GM06990 (cell line): ENCODE data around the gene DCAF5.
A peak's percentile ranks its signal among the peaks of the same experiment; 100 is the strongest.

Experiments
- DNase-seq: peaks from one replicate; pipeline ENCODE4 v3.0.0-alpha.2; 2011; ENCODE audit not compliant: insufficient read length; ENCODE audit errors: extremely low read depth
- H3K27me3 ChIP-seq: replicated peaks from 2 replicates; pipeline ENCODE4 v1.6.0; 2011; ENCODE audit warnings: low read length; ENCODE audit not compliant: control insufficient read depth, insufficient read depth
- H3K36me3 ChIP-seq: 2 replicates; pipeline ENCODE4 v1.5.1; 2011; ENCODE audit warnings: low read length; ENCODE audit not compliant: control insufficient read depth, insufficient read depth
- H3K4me3 ChIP-seq: replicated peaks from 2 replicates; pipeline ENCODE4 v1.5.1; 2011; ENCODE audit warnings: low read depth, mild to moderate bottlenecking, control low read depth, low read length
- TF ChIP-seq, protein P1 (sequence below): IDR thresholded peaks from 2 replicates; pipeline ENCODE4 v1.5.1; 2011; ENCODE audit warnings: low read length, control low read depth, mild to moderate bottlenecking, inconsistent platforms; ENCODE audit not compliant: insufficient read depth, poor library complexity, severe bottlenecking

Gene DCAF5

DNA sequence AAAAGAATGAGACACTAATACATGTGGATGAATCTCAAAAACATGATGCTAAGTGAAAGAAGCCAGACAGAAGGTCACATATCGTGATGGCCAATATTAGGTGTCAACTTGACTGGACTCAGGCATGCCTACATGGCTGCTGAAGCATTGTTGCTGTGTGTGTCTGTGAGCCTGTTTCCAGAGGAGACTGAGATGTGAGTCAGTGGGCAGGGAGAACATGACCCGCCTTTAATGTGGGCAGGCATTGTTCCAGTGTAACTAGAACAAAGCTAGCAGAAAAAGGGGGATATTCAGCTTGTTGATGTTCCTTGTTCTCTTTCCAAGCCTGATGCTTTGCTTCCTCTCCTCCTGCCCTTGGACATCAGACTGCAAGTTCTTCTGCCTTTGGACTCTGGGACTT is 47.6 kb downstream of the DCAF5 start:
- Histone ChIP-seq H3K36me3 (peaks cover 4% of the 10 kb centered on the region), H3K27me3 (no peaks in the 10 kb centered on the region), H3K4me3 (no peak overlapping the region)
- no peak for DNase-seq
- TF ChIP-seq, protein P1, sequence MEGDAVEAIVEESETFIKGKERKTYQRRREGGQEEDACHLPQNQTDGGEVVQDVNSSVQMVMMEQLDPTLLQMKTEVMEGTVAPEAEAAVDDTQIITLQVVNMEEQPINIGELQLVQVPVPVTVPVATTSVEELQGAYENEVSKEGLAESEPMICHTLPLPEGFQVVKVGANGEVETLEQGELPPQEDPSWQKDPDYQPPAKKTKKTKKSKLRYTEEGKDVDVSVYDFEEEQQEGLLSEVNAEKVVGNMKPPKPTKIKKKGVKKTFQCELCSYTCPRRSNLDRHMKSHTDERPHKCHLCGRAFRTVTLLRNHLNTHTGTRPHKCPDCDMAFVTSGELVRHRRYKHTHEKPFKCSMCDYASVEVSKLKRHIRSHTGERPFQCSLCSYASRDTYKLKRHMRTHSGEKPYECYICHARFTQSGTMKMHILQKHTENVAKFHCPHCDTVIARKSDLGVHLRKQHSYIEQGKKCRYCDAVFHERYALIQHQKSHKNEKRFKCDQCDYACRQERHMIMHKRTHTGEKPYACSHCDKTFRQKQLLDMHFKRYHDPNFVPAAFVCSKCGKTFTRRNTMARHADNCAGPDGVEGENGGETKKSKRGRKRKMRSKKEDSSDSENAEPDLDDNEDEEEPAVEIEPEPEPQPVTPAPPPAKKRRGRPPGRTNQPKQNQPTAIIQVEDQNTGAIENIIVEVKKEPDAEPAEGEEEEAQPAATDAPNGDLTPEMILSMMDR, result no peak

DNA sequence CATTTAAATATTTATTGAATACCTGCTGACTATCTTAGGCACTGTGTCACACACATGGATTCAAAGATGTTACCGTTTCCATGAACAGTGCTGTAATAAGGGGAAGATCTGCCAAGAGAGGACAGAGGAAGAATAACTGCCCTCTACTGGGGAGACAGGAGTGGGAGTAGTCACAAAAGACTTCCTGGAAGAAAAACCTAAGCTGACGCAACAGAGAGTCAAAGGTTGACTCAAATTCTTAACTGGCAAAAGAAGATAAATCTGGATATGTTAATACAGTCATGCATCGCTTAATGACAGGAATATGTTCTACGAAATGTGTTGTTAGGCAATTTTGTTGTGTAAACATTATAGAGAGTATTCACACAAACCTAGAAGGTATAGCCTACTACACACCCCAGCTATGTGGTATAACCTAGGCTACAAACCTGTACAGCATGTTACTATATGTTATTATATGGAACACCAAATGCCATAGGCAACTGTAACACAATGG is 51.5 kb downstream of the DCAF5 start:
- Histone ChIP-seq H3K4me3 (no peak overlapping the region), H3K36me3 (peaks cover 4% of the 10 kb centered on the region), H3K27me3 (no peaks in the 10 kb centered on the region)
- no peak for DNase-seq
- TF ChIP-seq, protein P1, result peak; percentile 50

GRCh38 chr14:69097974-69098373 is 54.9 kb downstream of the DCAF5 start:
- no peak for DNase-seq
- no peaks in the 10 kb centered on the region; the same call in 1 of the 2 replicates for H3K36me3 ChIP-seq
- TF ChIP-seq, protein P1, result no peak
- H3K27me3 ChIP-seq, result no peaks in the 10 kb centered on the region
- no peak overlapping the region for H3K4me3 ChIP-seq

- Histone ChIP-seq H3K27me3 (no peaks in the 10 kb centered on the region), H3K36me3 (no peaks in the 10 kb centered on the region; the same call in 1 of the 2 replicates), H3K4me3 (no peak overlapping the region)
- DNase-seq, result no peak
- TF ChIP-seq, protein P1, result no peak
Observed at GRCh38 chr14:69096781-69097475, 56.0 kb downstream of the DCAF5 start.

- TF ChIP-seq, protein P1, result no peak
- peaks cover 4% of the 10 kb centered on the region for H3K36me3 ChIP-seq
- no peak for DNase-seq
- no peak overlapping the region for H3K4me3 ChIP-seq
- H3K27me3 ChIP-seq, result no peaks in the 10 kb centered on the region
Observed at GRCh38 chr14:69096246-69096645, 56.7 kb downstream of the DCAF5 start.
